GM18873 (cell line): Measurements from ENCODE around the gene IMP3.
"Not testable (repeated sequence)": the region's sequence is repeated elsewhere in the genome, so short reads cannot be mapped to it uniquely, and the experiment has no call there.

ENCODE experiments used
- ATAC-seq: cut with Tn5 transposase; IDR thresholded peaks from one replicate; pipeline ENCODE4 v1.9.1; 2021; ENCODE audit warnings: mild to moderate bottlenecking, moderate library complexity, moderate number of reproducible peaks; ENCODE audit not compliant: unreplicated experiment, low FRiP score

IMP3 gene

GRCh38 chr15:75651810-75652543, 12.0 kb upstream of the IMP3 start:
- no peak for ATAC-seq

GRCh38 chr15:75650908-75651809, 11.1 kb upstream of the IMP3 start:
- ATAC-seq = no peak

GRCh38 chr15:75649848-75650247, 9.8 kb upstream of the IMP3 start:
- ATAC-seq = no peak

- no peak for ATAC-seq
Observed at GRCh38 chr15:75649045-75649761, 9.2 kb upstream of the IMP3 start.

- ATAC-seq = no peak
Observed at GRCh38 chr15:75648156-75649000, 8.4 kb upstream of the IMP3 start.

GRCh38 chr15:75647370-75648155, 7.5 kb upstream of the IMP3 start, which contains the start of gene SNX33:
Gene SNX33, plus strand, starts transcription at chr15:75647912. Its CDS starts 1,191 bp downstream, at chr15:75649103.
- no peak for ATAC-seq

GRCh38 chr15:75646944-75647364, 6.9 kb upstream of the IMP3 start:
- no peak for ATAC-seq

GRCh38 chr15:75646112-75646943, 6.3 kb upstream of the IMP3 start:
- ATAC-seq = no peak

GRCh38 chr15:75644376-75644775, 4.4 kb upstream of the IMP3 start:
- no peak for ATAC-seq

GRCh38 chr15:75641603-75642002, 1.6 kb upstream of the IMP3 start:
- no peak for ATAC-seq

GRCh38 chr15:75641179-75641503, 1.1 kb upstream of the IMP3 start:
- no peak for ATAC-seq

GRCh38 chr15:75640483-75641178, 607 bp upstream of the IMP3 start:
- no peak for ATAC-seq

GRCh38 chr15:75639191-75639708, 774 bp downstream of the IMP3 start:
- ATAC-seq = no peak

GRCh38 chr15:75637245-75638009, 2.6 kb downstream of the IMP3 start:
- no peak for ATAC-seq

GRCh38 chr15:75636026-75636425, 4.0 kb downstream of the IMP3 start:
- no peak for ATAC-seq

- not testable (repeated sequence) for ATAC-seq
Observed at GRCh38 chr15:75633922-75634321, 6.1 kb downstream of the IMP3 start.

- ATAC-seq = no peak
Observed at GRCh38 chr15:75631935-75632334, 8.1 kb downstream of the IMP3 start.
